ENCODE data around the gene ESR1.

ESR1 gene

DNA sequence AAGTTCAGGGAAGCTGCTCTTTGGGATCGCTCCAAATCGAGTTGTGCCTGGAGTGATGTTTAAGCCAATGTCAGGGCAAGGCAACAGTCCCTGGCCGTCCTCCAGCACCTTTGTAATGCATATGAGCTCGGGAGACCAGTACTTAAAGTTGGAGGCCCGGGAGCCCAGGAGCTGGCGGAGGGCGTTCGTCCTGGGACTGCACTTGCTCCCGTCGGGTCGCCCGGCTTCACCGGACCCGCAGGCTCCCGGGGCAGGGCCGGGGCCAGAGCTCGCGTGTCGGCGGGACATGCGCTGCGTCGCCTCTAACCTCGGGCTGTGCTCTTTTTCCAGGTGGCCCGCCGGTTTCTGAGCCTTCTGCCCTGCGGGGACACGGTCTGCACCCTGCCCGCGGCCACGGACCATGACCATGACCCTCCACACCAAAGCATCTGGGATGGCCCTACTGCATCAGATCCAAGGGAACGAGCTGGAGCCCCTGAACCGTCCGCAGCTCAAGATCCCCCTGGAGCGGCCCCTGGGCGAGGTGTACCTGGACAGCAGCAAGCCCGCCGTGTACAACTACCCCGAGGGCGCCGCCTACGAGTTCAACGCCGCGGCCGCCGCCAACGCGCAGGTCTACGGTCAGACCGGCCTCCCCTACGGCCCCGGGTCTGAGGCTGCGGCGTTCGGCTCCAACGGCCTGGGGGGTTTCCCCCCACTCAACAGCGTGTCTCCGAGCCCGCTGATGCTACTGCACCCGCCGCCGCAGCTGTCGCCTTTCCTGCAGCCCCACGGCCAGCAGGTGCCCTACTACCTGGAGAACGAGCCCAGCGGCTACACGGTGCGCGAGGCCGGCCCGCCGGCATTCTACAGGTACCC, at the start of gene ESR1:
TSS of gene ESR1 (plus strand) at position 170 of the 858 bp plus-strand sequence. CDS start at position 401, 231 bp downstream.
- no peak for DNase-seq (ENCODE audit: low read depth in 1 of 2, low spot score in 1 of 2)

DNA sequence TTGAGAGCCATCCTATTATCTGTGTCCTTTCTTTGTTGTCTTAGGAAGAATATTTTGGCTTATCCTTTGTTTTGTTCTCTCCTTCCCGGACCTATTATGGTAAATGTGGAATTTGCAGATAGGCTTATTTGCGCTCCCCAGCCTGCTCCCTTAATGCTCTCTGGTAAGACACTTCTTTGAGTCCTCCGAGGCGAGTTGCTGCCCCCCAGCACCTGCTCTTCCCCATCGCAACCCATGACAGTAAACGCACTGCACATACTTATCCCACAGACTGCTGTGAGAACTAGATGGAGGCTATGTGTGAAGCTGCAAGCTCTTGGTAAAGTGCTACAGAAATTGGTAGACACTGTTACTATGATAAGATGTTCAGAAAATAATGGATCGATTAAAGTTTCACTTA, 47.0 kb upstream of the ESR1 start:
- DNase-seq (ENCODE audit: low read depth in 1 of 2, low spot score in 1 of 2), result no peak

DNA sequence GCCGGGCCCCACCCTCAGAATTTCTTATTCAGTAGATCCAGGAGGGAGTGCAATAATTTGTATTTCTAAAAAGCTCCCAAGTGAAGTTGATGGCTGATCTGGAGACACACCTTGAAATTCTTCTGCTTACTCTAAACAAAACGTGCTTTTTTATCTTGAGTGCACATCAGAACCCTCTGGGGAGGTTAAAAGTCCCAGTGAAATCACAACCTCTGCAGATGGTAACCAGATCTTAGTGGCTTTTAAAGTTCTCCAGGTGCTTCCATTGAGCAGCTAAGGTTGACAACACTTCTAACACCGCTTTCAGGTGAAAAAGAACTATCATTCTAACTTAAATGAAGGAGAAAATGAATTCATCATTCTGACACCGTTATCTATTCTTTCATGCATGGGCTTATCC, 45.6 kb upstream of the ESR1 start:
- DNase-seq (ENCODE audit: low read depth in 1 of 2, low spot score in 1 of 2), result no peak

DNA sequence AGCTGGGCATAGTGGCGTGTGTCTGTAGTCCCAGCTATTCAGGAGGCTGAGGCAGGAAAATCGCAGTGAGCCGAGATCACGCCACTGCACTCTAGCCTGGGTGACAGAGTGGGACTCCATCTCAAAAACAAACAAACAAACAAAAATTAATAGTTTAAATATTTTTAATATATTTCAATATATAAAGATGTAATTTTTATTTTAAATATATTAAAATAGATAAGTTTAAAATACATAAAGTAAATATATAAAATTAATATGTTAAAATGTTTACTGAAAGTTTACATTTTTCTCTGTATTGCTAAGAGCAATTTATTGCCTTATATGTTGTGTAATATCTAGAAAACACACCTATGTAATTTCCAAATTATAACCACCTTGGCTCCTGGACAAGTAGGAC, 44.7 kb upstream of the ESR1 start:
- no peak for DNase-seq (ENCODE audit: low read depth in 1 of 2, low spot score in 1 of 2)

DNA sequence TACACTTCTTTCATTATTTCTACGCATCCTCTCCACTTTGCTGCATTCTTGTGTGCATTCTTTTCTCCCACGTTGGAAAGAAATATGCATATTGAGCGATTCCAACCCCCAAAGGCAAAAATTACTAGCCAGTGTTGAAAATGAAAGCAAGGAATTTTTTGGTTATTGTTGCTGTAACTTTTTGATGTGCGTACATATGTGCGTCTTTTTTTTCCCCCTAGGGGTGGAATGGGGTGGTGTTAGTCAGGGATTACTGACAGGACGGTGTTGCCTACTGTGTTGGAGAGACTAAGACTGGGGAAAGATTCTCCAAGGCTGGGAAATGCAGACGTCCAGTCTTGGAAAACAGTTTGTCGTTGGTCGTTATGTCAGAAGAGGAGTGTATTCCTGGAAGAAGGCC, 44.2 kb upstream of the ESR1 start:
- no peak for DNase-seq (ENCODE audit: low read depth in 1 of 2, low spot score in 1 of 2)

DNA sequence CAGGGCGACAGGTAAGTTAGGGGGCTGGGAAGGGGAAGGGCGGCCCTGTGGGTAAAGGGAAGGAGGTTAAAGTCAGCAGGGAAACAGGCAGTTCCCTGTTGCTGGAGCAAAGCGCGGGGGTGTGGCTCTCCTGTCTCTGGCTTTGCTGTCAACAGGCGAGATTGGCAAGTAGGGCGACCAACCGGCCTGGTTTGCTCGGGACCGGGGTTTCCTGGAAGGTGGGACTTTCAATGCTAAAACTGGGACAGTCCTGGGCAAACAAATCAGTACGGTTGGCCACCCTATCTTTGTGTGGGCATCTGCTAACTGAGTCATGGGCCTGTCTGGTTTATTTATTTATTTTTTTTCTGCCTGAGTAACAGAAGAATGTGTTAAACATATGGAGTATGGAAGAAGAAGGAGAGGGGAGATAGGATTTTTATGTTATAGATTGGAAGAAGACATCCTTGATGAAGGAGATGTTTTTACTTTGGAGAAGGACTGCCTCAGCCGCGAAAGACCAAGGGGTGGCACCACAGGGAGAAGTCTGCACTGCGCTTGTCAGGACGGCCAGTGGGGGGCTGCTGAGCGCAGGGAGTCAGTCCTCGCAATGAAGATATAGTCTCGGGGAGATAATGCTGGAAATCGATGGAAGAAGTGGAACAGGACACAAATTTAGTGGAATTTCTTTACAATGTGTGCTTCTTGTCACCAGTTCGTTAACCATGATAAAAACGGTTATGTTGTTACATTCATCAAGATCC, 43.4 kb upstream of the ESR1 start:
- DNase-seq (ENCODE audit: low read depth in 1 of 2, low spot score in 1 of 2), result peak in 1 of 2 donors; percentile 8

DNA sequence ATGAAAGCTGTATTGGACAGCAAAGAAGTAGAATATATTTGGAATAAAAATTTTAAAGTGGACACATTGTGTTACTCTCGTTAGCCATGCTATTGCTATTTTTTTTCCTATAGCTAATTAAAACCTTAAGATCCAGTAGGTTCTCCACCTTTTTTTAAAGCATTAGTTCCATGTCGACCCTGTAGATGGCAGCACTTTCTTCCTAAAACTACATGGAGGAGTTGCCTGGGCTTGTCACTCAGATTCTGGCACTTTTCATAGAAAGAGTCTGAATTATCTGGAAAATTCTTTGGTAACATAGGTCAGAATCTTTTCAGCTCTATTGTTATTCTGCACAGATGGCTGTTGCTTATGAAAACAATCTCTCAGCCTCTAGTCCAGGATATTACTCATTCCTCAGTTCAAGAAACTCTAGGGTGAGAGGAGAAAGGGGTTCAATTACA, 42.0 kb upstream of the ESR1 start:
- DNase-seq (ENCODE audit: low read depth in 1 of 2, low spot score in 1 of 2), result peak in 1 of 2 donors; percentile 21

DNA sequence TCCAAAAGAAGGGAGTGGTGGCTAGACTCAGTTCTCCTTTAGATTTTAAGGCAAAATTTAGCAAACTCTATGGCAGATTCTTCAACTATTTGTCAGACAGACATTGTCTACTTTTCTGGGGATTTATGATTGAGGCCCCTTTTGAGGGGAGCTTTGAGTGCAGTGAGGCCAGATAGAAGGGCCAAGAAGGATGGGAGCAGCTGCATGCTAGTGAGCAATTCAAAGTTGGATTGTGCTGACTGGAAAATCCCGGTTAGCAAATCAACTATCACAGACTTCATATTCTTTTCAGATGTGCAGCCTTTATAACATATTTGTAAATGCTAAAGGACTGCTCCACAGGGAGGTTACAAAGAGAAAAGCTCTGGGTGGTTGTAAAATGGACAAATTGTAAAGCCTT, 35.0 kb upstream of the ESR1 start:
- DNase-seq (ENCODE audit: low read depth in 1 of 2, low spot score in 1 of 2), result no peak

DNA sequence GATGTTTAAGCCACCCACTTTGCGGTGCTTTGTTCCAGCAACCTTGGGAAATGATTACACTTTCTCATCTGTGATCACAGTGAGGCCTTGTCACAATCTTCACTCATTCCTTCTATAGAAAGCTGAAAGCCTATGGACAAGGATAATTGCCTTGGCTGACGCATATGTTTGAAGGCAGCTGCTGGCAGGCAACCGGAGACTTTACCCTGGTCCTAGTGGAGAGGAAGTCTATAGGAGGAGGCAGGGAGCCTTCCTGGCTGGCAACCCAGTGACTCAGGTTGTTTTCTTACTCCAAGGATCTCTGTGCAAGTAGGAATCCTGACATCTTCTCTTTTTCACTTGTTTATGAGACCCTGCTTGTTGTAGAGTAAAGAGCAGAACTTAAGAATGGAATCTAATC, 34.1 kb upstream of the ESR1 start:
- DNase-seq (ENCODE audit: low read depth in 1 of 2, low spot score in 1 of 2), result no peak

DNA sequence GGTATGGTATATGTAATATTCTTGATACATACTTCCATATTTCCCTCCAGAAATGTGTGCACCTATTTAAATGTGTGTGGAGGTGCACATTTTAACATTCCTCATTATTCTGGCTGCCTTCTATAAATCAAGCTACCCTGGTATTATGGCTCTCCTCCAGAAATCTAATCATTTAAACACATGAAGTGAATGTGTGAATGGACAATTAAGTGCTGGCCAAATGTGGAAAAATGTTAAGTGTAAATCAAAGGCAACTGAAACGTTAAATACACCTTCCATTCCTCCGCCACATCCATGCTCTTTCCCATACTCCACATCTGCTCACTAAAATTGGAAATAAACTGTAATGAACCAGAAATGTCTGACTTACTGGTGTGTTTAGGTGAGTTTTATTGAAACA, 24.9 kb upstream of the ESR1 start:
- DNase-seq (ENCODE audit: low read depth in 1 of 2, low spot score in 1 of 2), result no peak

DNA sequence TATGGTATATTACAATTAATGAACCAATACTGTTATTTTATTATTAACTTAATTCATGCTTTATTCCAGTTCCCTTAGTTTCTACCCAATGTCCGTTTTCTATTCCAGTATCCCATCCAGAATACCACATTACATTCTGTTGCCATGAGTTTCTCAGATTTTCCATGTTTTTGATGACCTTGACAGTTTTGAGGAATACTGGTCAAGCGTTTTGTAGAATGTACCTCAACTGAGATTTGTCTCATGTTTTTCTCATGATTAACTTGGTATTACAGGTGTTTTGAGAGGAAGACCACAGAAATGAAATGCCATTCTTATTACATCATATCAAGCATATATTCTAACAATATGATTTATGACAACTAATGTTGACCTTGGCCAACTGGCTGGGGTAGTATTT, 23.8 kb upstream of the ESR1 start:
- DNase-seq (ENCODE audit: low read depth in 1 of 2, low spot score in 1 of 2), result no peak

DNA sequence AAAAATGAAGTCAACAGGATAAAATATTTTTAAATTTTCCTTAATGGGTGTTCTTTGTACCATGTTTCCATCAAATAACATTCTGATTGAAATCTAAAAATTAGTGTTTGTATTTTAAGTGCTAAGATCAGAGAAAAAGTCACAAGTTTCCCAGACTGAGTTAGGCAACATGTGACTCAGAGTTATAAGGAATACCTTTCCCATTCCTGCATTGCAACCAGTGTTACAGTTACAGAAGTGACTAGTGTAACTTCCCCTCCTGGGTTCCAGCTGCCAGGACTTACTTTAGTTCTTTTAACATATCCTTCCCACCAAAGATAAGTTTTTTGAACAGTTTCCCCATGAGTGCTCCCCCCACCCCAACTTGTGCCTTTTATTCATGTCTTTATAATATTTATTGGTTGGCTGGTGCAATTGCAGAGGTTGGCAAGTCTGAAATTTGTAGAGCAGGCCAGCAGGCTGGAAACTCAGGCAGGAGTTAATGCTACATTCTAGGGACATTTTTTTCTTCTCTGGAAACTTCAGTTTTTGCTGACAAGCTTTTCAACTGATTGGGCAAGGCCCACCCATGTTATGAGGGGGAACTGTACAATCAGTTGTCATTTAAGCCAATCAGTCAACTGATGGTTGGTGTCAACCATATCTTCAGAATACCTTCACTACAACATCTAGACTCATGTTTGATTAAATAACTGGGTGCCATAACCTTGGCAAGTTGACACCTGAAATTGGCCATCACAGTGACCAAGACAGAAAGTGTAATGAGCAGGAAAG, 22.9 kb upstream of the ESR1 start:
- no peak for DNase-seq (ENCODE audit: low read depth in 1 of 2, low spot score in 1 of 2)

DNA sequence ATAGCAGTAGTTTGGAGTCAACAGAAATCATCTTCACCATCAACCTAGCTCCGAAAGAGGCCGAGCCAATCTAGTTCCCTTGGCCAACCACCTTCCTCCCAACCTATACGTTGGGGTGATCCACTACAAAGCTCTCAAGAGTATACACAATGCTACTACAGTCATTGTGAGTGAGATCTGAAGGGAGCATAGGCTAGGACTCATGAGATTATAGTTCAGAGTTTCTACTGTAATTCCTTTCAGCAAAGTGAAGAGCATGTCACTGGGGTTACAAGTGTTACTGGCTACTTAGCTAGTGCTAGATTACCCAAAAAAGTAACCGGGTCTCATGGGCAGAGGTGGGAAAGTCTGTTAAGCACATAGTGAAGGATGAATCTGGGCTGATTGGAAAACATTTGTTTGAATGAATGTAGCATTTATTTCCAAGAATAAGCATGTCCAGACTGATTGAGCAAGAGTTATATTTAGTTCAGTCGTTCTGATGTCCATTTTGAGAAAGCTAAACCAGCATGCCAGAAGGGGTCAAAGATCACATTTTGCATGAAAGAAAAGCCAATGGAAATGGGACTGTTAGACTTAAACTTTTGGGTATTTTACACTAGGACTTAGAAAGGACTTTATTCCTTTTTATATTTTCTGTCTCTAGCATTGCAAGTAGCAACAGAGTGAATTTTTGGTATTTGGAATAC, 10.5 kb upstream of the ESR1 start:
- DNase-seq (ENCODE audit: low read depth in 1 of 2, low spot score in 1 of 2), result no peak

DNA sequence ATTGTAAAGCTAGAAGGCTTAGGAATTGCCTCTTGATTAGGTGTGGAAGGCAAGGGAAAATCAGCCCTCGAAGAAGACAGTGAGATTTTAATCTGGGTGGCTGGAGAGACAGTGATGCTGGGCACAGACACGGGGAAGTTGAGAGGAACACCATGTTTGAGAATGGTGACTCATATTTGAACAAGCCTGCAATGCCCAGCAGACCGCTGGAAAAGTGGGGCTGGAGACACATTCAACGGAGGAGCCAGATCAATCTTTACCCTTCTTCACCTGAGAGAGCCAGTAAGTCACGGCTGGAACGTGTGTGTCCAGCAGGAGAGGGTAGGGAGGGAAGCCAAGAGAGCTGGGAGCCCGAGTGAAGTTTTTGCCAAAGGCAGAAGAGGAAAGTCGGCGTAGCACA, 3.7 kb upstream of the ESR1 start:
- no peak for DNase-seq (ENCODE audit: low read depth in 1 of 2, low spot score in 1 of 2)

DNA sequence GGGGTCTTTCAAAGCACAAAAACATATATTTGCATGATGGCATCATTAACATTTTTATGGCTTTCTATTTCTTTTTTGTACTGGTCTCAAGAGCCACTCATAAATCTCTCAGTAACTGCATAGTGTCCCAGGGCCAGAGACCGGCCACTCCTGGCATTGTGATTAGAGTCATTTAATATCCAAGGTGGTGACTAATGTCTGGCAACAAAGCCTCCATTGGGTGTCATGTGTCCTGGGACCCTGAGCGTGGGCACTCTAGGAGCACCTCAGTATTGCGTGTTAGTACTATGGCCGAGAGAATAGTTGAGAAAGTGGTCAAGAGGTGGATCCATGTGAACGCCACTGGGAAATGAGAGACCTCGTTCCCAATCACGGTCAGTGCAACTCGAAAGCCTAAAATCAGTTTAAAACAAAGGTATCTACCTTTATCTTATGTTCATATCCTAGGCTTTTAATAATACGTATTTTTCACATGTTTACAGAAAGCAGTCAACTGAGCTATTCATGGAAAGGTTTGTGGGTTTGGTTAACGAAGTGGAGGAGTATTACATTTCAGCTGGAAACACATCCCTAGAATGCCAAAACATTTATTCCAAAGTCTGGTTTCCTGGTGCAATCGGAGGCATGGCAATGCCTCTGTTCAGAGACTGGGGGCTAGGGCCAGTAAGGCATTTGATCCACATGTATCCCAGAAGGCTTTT, 2.7 kb upstream of the ESR1 start:
- DNase-seq (ENCODE audit: low read depth in 1 of 2, low spot score in 1 of 2), result no peak

DNA sequence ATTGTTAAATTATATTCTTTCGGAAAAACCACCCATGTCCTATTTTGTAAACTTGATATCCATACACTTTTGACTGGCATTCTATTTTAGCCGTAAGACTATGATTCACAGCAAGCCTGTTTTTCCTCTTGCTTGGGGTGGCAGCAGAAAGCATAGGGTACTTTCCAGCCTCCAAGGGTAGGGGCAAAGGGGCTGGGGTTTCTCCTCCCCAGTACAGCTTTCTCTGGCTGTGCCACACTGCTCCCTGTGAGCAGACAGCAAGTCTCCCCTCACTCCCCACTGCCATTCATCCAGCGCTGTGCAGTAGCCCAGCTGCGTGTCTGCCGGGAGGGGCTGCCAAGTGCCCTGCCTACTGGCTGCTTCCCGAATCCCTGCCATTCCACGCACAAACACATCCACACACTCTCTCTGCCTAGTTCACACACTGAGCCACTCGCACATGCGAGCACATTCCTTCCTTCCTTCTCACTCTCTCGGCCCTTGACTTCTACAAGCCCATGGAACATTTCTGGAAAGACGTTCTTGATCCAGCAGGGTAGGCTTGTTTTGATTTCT, 2.1 kb upstream of the ESR1 start:
- no peak for DNase-seq (ENCODE audit: low read depth in 1 of 2, low spot score in 1 of 2)

DNA sequence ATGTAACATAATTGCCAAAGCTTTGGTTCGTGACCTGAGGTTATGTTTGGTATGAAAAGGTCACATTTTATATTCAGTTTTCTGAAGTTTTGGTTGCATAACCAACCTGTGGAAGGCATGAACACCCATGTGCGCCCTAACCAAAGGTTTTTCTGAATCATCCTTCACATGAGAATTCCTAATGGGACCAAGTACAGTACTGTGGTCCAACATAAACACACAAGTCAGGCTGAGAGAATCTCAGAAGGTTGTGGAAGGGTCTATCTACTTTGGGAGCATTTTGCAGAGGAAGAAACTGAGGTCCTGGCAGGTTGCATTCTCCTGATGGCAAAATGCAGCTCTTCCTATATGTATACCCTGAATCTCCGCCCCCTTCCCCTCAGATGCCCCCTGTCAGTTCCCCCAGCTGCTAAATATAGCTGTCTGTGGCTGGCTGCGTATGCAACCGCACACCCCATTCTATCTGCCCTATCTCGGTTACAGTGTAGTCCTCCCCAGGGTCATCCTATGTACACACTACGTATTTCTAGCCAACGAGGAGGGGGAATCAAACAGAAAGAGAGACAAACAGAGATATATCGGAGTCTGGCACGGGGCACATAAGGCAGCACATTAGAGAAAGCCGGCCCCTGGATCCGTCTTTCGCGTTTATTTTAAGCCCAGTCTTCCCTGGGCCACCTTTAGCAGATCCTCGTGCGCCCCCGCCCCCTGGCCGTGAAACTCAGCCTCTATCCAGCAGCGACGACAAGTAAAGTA, 547 bp upstream of the ESR1 start:
- DNase-seq (ENCODE audit: low read depth in 1 of 2, low spot score in 1 of 2), result no peak

DNA sequence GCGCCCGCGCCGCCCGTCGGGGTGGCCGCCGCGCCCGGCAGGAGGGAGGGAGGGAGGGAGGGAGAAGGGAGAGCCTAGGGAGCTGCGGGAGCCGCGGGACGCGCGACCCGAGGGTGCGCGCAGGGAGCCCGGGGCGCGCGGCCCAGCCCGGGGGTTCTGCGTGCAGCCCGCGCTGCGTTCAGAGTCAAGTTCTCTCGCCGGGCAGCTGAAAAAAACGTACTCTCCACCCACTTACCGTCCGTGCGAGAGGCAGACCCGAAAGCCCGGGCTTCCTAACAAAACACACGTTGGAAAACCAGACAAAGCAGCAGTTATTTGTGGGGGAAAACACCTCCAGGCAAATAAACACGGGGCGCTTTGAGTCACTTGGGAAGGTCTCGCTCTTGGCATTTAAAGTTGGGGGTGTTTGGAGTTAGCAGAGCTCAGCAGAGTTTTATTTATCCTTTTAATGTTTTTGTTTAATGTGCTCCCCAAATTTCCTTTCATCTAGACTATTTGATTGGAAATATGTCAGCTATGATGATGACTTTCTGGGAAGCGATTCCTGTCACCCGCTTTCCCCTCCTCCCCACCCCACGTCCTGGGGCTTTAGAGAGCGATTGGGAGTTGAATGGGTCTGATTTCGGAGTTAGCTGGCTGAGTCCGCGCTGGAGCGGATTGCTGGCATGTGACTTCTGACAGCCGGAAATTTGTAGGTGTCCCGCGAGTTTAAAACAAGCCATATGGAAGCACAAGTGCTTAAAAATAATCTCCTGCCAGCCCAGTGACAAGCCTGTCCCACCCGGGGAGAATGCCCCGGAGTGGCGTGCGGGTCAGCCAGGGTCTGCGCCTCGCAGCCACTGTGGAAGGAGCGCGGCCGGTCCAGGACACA, 1.1 kb downstream of the ESR1 start:
- no peak for DNase-seq (ENCODE audit: low read depth in 1 of 2, low spot score in 1 of 2)

DNA sequence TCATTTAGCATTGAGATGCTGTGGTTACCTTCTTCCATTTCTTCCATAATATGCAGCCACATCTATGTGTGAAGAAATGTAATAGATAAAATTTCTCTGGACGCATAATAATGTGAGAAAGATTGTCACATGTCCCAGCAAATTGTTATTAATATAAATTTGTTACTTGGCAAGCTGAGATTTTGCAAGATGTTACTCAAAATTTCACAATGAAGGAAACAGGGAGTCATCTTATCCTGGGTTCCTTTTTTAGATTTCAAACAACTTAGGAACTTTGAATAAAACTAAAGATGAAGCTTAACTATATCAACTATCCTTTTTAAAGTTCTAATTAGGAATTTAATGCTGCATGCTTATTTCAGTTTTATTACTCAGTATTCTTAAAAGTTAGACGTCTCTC, 3.6 kb downstream of the ESR1 start:
- no peak for DNase-seq (ENCODE audit: low read depth in 1 of 2, low spot score in 1 of 2)

Measured in activated CD4-positive, alpha-beta T cell treated with anti-CD3 and anti-CD28 coated beads, Interleukin-2, amount 50 U/mL, for 24 hours (primary cell).